Activated T-cell treated with anti-CD3 and anti-CD28 coated beads for 4 hours (primary cell): ENCODE measurements around the gene TRIM28.
A peak's percentile ranks its signal among the peaks of the same experiment; 100 is the strongest.
"Not testable (repeated sequence)": the region's sequence is repeated elsewhere in the genome, so short reads cannot be mapped to it uniquely, and the experiment has no call there.

ENCODE experiments used
- DNase-seq: peaks from one replicate; pipeline ENCODE4 v3.0.0-alpha.2; 2020

The TRIM28 gene

DNA sequence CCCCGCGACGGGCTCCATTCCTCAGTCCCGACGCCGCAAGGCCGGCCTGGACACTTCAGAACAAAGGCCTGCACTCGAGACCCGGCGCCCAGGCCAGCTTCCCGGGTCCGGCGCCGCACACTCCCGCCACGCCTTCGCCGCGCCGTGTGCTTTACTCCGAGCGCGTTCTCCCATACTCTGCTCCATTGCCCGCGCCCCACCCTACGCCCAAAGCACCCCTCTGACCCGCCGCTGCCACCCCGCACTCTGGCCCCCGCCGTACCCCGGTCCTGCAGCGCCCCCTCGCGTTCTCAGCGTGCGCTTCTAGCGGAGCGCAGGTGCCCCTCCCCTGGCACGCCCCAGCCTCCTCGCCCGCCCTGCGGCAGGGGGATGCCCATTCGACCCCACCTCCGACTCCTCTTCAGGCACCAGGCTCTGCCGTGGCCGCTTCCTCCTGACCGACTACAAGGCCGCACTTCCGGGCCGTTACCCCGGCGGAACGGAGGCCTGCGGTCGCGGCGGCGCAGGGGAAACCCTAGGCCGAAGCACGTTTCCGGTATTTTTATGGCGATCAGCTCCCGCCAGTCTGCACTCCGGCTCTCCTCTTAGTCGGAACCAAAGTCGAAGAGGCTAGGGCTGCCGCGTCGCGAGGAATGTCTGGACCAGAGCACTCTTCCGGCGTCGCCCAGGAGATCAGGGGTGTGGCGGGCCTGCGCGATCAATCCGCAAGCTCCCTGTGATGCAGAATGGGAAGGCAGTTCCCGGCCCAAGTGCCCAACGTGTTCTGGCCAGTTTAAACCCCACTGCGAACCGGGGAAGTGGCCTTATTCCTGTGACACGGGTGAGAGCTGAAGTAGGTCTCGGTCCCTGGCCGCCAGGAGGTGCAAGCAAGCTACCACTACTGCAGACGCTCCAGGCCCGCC, 24.3 kb upstream of the TRIM28 start, which contains the start of gene ZBTB45:
Gene ZBTB45, minus strand, starts transcription at position 456 of the 902 bp plus-strand sequence. CDS start 2,137 bp downstream, outside the sequence.
- peak; percentile 78 for DNase-seq

DNA sequence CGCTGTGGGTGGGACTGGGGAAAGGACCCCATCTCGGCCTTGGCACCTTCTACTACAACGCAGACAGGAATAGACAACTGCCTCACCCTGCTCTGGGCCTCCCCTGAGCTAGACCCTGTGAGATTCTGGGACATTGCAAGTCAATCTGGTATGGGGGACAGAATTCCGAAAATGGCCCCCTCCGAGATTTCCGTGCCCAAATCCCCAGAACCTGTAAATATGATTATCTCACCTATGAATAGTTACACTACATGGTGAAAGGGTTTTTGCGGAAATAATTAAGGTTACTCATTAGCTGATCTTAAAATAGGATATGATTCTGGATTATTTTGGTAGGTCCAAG, 23.6 kb upstream of the TRIM28 start:
- no peak for DNase-seq

DNA sequence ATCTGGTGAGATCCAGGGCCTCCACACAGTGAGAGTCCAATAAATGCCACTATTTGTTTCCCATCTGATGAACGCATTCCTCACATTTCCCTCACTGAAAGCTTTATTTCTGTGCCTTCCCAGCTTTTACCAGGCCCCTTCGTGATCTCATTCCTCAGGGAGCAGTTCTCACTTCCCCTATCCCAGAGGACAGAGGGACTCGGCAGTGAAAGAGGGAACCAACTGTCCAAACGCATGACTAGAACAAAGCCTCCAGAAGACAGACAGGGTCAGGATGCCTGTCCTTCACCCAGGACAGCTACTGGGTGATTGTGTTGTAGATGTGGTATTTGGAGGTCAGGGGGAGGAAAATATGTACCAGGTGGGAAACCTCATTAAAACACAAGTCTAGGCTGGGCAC, 22.2 kb upstream of the TRIM28 start:
- no peak for DNase-seq

DNA sequence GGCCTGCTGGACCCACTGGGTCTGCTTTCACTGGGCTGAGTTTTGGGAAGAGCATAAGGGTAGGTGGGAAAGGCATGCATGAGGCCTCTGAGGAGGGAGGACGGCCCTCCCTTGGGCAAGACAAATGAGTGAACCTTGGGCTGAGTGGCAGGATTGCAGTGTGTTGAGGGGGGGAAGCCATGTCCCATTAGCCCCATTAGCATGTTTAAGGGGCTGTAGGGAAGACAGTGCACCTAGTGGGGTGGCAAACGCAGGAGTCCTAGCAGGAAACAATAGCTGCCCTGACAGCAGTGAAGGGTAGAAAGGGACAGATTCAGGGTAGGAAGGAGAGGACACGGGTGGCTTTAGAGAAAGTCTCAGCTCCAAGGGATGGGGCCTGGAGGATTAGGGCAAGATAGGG, 21.2 kb upstream of the TRIM28 start:
- no peak for DNase-seq

DNA sequence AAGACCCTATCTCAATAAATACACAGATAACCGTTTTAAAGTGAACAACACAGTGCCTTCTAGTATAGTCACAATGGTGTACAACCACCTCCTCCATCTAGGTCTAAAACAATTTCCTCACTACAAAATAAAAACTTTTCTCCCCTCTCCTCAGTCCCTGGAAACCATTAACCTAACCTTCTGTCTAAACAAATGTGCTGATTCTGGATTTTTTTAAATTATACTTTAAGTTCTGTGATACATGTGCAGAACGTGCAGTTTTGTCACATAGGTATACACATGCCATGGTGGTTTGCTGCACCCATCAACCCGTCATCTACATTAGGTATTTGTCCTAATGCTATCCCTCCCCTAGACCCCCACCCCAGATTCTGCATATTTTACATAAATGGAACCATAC, 14.5 kb upstream of the TRIM28 start:
- no peak for DNase-seq

DNA sequence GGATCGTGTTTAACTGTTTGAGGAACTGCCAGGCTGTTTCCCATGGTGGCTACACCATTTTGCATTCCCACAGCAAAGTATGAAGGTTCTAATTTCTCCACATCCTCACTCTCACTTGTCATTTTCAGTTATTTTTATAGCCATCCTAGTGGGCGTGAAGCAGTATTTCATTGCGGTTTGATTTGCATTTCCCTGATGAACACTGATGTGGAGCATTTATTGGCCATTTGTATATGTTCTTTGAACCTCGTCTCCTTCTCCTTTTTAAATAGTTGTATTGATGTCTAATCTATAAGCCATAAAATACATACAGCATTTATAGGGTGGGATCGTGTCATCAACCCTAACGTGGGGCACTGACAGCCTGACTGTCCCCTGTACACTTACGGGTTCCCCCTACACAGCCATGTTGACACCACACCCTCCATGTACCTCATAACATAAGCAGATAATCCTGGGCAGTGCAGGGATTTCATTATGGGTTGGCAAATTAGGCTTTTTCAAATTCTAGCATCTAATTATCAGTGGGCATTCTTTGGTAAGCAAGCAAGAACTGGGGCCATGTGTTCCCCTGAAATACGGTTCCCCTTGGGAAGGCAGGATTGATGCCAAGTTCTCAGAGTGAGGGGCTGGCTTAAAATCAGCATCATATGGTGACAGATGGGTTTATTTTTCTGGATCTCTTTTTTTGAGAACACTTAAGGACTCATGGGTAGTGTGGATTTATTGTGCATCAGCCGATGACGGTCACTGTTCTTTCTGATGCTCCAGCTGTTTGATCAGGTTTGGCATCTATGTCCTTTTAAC, 12.6 kb upstream of the TRIM28 start:
- no peak for DNase-seq

DNA sequence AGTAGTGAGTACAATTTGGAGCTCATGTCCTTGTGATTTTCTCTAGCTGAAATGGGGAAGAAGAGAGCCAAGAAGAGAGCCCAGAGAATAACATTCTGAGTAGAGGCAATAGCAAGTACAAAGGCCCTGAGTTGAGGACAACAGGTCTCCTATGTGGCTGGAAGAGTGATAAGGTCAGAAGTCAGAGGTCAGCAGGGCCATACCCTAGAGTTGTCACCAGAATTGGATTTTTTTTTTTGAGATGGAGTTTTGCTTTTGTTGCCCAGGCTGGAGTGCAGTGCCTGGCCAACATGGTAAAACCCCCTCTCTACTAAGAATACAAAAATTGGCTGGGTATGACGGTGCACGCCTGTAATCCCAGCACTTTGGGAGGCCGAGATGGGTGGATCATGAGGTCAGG, 8.0 kb upstream of the TRIM28 start:
- DNase-seq: no peak

DNA sequence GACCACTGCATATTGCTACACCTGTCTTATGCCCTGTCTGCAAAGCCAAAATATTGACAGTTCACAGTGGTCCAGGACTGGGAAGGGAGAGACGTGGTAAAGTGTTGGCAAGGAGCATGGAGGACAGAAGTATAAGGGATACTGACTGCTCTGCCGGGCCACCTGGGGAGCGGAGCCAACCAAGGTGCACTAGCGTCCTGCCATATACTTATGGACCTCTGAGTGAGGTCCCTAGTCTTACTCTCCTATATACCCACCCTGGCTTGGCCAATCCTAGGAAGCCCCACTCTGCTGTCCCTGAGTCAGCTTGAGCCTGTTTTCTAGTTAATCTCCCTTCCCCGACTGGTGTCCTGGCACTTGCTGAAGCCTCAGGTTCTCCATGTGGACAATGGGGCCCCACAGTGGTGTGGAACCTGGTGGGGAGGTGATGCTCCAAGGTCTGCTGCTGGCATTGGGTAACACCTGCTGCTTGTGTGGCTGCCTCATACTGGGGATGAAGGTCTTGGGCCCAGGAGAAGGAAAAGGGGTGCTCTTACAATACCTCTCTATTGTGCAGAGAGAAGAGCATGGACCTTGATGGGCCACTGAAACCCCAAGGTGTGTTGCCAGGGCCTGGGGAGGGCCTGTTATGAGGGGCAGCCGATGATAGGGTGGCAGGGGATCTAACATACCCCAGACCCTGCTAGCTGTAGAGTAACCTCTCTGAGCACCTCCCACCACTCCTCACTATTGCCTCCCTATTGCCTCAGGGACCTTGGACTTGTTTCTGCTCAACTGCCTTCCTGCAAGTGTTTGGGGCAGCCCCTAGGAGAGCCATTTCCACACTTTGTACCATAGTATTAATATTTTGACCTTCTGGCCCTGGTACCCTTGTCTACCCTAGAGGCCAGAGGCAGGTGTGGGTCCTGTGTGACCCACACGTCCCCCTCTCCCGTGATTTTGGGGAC, 6.7 kb upstream of the TRIM28 start:
- DNase-seq: no peak

DNA sequence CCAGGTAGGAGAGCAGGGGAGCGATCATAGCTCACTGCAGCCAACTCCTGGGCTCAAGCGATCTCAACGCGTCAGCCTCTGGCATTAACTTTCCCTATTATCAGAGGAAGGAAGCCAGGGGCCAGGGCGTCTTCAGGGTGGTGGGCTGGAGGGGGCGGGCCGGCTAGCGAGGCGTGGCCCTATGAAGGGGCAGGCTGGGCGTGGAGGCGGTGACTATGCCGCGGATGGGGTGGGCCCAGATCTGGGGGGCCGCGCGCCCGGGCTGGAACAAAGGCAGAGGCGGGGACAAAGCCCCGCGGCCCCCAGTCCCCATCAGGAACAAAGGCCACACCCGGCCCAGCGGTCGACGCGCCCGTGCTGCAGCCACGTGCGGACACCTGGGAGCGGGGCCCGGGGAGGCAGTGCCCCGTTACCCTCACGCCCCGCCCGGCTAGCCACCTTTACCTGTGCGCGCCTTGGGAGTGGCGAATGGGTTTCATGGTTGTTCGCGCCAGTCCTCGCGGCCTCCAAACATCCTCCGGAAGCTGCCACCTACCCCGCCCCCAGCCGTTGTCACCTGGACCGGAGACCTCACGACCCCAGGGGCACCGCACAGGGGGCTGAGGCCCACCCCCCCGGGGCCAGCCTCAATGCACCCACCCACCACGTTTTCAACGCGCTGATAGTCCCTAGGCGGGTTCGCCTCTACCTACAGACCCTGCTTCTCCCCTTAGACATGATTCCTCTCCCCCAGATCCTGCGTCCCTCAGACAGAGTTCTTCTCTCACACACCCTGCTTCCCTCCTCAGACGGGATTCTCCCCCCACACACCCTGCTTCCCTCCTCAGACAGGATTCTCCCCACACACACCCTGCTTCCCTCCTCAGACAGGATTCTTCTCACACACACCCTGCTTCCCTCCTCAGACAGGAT, 5.4 kb upstream of the TRIM28 start:
- no peak for DNase-seq

DNA sequence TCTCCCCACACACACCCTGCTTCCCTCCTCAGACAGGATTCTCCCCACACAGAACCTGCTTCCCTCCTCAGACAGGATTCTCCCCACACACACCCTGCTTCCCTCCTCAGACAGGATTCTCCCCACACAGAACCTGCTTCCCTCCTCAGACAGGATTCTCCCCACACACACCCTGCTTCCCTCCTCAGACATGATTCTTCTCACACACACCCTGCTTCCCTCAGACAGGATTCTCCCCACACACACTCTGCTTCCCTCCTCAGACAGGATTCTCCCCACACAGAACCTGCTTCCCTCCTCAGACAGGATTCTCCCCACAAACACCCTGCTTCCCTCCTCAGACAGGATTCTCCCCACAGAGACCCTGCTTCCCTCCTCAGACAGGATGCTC, 4.7 kb upstream of the TRIM28 start:
- DNase-seq: not testable (repeated sequence)

DNA sequence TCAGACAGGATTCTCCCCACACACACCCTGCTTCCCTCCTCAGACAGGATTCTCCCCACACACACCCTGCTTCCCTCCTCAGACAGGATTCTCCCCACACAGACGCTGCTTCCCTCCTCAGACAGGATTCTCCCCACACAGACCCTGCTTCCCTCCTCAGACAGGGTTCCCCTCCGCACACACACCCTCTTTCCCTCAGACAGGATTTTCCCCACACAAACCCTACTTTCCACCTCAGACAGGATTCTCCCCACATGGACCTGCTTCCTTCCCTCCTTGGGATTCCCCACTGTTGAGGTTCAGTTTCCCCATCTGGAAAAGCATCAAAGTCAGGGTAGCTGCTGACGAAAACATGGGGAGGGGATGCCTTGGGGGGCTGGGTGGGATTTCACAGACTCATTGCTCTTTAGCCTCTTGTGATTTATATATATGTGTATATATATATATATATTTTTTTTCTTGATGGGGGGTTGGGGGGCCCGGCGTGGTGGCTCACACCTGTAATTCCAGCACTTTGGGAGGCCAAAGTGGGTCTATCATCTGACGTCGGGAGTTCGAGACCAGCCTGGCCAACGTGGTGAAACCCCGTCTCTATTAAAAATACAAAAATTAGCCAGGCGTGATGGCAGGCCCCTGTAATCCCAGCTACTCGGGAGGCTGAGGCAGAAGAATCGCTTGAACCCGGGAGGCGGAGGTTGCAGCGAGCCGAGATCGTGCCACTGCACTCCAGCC, 1.1 kb upstream of the TRIM28 start:
- not testable (repeated sequence) for DNase-seq

DNA sequence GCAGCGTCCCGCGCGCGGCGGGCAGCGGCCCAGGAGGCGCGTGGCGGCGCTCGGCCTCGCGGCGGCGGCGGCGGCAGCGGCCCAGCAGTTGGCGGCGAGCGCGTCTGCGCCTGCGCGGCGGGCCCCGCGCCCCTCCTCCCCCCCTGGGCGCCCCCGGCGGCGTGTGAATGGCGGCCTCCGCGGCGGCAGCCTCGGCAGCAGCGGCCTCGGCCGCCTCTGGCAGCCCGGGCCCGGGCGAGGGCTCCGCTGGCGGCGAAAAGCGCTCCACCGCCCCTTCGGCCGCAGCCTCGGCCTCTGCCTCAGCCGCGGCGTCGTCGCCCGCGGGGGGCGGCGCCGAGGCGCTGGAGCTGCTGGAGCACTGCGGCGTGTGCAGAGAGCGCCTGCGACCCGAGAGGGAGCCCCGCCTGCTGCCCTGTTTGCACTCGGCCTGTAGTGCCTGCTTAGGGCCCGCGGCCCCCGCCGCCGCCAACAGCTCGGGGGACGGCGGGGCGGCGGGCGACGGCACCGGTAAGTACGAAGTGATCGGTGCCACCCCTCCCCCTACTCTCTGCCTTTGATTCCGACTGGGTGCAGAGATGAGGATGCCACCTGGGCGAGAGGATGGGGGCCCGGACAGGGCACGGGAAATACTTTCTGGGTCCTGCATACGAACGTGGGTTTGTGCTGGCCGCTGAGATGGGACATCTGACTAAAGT, 874 bp downstream of the TRIM28 start:
- DNase-seq: peak; percentile 53

DNA sequence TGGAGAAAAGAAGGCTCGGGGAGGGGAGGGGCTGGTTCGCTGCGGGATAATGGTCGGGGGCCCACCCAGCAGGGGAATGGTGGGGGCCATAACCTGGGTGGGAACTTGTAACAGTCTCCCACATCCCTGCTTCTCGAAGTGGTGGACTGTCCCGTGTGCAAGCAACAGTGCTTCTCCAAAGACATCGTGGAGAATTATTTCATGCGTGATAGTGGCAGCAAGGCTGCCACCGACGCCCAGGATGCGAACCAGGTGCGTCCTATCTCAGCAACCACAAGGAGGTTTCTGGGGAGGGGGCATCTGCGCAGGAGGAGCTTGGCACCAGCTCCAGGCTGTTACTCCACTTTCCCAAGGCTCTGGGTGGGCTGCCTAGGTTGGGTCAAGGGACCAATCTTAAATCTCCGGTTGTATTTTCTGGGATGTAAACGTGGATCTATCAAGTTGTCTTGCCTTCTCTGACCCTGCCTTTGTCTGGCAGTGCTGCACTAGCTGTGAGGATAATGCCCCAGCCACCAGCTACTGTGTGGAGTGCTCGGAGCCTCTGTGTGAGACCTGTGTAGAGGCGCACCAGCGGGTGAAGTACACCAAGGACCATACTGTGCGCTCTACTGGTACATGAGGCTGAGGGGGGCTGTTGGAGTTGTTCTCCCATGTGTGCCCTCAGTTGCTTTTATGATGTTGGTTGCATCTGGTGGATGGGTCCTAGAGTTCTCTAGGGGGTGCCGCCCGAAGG, 1.6 kb downstream of the TRIM28 start:
- DNase-seq: no peak

DNA sequence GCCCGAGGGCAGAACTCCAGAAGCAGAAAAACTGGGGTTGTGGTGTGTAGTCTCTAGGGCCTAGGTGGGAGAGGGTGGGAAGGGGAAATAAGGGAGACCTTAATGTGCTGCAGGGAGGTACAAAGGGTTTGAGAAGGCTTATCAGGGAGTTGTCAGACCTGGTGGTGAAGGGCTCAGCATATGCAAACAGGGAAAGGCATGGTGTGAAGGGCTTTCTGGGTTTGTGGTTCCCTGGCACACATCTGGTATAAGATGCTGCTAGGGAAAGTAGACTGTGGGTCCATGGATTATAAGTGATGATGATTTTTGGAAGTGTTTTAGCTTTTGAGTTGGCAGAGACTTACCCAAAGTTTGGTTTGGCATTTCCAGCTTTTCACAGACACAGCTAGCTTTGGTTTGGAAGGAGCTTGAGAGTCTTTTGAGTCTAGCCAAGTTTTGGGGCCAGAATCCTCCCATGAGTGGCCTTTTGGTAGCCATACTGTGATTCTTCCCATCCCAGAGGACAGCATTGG, 2.2 kb downstream of the TRIM28 start:
- DNase-seq: no peak

DNA sequence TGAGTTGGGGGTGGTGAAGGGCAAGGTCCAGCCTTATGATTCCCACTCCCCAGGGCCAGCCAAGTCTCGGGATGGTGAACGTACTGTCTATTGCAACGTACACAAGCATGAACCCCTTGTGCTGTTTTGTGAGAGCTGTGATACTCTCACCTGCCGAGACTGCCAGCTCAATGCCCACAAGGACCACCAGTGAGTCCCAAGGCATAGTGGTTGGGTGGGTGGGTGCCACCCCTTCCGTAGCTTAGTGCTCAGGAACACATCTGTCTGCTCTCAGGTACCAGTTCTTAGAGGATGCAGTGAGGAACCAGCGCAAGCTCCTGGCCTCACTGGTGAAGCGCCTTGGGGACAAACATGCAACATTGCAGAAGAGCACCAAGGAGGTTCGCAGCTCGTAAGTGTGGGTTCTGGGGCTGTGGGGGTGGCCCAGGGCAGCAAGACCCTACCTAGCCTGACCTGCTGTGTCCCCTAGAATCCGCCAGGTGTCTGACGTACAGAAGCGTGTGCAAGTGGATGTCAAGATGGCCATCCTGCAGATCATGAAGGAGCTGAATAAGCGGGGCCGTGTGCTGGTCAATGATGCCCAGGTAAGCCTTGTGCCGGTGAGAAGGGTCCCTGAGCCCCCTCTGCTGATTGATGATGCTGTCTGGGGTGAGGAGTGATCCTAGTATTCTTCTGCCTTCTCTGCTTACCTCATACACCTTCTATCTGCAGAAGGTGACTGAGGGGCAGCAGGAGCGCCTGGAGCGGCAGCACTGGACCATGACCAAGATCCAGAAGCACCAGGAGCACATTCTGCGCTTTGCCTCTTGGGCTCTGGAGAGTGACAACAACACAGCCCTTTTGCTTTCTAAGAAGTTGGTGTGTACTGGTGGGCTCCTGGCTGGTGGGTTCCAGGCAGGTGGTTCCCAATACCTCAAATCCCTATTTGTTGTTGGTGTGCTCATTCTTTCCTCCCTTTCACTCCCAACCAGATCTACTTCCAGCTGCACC, 3.8 kb downstream of the TRIM28 start:
- no peak for DNase-seq

DNA sequence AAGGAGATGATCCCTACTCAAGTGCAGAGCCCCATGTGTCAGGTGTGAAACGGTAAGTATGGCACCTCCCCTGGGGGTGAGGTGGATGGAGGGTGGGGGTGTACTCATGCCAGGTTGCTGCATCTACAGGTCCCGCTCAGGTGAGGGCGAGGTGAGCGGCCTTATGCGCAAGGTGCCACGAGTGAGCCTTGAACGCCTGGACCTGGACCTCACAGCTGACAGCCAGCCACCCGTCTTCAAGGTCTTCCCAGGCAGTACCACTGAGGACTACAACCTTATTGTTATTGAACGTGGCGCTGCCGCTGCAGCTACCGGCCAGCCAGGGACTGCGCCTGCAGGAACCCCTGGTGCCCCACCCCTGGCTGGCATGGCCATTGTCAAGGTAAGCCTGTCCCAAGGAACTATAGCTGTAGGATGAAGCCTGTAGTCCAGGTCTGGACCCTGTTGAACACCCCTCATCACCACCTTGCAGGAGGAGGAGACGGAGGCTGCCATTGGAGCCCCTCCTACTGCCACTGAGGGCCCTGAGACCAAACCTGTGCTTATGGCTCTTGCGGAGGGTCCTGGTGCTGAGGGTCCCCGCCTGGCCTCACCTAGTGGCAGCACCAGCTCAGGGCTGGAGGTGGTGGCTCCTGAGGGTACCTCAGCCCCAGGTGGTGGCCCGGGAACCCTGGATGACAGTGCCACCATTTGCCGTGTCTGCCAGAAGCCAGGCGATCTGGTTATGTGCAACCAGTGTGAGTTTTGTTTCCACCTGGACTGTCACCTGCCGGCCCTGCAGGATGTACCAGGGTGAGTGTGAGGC, 5.2 kb downstream of the TRIM28 start:
- DNase-seq: no peak

DNA sequence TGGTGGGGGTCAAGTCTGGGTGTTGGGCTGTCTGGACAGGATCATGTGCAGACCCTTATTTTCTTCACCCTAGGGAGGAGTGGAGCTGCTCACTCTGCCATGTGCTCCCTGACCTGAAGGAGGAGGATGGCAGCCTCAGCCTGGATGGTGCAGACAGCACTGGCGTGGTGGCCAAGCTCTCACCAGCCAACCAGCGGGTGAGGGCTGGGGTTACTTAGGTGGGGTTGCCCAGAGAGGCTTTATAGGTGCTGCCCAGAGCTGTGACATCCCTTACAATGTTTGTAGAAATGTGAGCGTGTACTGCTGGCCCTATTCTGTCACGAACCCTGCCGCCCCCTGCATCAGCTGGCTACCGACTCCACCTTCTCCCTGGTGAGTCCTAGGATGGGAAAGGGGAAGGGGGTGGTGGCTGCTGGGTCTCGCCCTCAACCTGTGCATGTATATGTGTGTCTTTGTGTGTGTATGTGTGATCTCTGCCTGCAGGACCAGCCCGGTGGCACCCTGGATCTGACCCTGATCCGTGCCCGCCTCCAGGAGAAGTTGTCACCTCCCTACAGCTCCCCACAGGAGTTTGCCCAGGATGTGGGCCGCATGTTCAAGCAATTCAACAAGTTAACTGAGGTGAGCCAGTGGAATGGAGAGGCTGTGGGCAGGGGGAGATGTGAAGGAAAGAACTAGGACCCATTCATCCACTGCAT, 5.9 kb downstream of the TRIM28 start:
- no peak for DNase-seq
